HG03103 (cell line): ENCODE data around the gene SHISAL2A.

Experiments
- ATAC-seq: cut with Tn5 transposase; IDR thresholded peaks from one replicate; pipeline ENCODE4 v1.9.1; 2021; ENCODE audit warnings: low read depth; ENCODE audit not compliant: unreplicated experiment

Gene SHISAL2A

DNA sequence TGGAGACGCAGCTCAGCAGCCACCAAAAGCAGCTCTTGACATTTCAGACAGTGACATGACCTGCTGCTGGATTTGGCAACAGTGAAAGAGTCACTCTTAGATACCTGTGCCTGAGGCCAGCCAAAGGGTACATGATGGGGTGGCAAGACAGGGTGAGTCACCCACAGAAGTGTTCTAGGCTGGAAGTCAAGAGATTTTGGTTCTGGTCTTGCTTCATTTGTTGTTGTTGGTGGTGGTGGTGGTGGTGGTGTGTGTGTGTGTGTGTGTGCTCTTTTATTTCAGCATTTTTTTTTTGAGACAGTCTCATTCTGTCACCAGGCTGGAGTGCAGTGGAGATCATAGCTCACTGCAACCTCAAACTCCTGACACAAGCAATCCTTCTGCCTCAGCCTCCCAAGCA is 25.8 kb downstream of the SHISAL2A start:
- ATAC-seq, result no peak

DNA sequence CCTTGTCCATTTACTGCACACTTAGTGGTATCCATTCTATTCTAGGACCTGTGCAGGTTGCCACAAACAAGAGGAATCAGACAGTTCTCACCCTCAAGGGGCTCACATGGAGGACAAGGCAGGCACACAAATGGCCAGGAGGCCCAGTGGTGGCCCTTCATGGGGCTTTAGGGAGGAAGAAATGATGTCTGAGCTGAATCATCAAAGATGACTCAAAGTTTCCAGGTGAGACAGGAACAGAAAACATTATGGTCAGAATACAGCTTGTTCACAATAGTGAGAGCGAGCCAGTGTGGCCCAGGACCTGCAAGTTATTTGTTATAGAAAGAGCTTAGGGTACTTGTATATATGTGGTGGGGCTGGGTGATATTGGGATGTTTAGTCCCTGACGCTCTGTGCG is 26.4 kb downstream of the SHISAL2A start:
- ATAC-seq, result peak; percentile 74

DNA sequence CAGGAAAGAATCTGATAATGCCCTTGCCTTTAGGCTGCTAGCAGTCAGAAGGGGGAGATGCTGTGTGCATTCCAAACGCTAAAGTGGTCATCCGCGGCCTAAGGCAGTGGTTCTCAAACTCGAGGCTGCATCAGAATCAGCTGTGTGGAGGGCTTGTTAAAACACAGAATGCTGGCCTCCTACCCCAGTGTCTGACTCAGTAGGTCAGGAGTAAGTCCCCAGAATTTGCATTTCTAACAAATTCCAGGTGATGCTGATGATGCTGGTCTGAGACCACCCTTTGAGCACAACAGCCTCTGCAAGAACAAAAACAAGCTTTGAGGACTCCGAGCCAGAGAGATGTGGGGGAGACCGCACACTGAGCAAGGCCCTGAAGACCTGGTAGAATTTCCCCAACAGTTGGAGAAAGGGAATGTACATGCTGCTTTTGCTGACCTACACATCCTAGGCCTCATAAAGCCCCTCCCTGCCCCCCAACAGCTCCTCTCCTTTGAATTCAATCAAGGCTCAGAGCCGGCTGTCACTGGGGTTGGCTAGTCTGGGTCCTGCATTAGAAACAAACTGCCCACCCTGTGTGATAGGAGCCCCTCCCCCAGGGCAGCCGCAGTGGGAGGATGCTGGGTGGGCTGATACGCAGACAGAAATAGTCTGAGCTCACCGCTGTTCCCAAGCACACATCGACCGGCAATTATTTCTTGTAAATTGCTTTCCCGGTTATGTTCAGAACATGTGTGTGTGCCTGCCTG is 27.1 kb downstream of the SHISAL2A start:
- ATAC-seq, result no peak

DNA sequence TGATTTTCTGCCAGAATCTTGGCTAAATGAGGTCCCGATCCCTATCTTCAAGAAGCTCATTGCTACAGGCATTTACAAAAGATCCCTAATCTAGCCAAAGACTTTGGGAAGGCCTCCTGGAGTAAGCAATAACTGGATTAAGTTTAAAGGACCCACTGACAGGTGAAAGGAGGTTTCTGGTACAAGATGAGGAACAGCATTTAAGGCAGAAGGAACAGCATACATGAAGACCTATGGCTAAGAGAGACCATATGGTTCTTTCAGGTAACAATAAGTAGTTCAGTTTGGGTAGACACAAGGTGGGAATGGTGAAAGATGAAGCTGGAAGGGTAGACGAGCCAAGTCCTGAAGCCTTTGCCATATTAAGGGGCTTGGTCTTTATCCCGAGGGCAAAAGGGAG is 27.8 kb downstream of the SHISAL2A start:
- ATAC-seq, result no peak

DNA sequence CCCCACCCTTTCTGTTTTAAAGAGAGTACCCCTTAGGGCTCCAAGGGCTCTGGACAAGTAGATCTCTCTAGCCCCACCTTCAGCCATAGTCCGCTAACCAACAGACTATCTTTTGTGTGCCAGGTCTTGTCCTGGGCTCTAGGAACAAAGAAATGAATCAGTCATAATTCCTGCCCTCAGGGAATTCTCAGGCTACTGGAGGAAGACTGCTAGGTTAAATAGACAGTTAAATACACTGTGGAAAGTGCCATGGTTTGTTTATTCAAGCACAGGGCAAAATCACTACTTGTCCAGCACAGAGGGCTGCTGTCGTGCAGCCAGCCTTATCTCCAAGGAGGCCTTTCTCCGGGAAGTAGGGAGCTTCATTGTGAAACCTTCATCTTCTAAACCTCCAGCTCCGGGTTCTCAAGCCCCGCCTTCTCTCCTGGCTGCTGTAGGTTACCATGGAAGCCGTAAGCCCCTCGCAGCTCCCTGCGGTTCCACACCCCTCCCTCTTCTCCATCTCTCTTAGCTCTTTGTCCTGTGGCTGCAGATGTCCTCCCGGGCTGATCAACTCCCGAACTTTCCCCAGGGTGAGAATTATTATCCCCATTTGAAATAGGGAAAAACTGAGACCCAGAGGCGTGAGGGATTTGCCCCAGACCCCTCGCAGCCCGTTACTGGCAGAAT is 29.8 kb downstream of the SHISAL2A start:
- no peak for ATAC-seq

DNA sequence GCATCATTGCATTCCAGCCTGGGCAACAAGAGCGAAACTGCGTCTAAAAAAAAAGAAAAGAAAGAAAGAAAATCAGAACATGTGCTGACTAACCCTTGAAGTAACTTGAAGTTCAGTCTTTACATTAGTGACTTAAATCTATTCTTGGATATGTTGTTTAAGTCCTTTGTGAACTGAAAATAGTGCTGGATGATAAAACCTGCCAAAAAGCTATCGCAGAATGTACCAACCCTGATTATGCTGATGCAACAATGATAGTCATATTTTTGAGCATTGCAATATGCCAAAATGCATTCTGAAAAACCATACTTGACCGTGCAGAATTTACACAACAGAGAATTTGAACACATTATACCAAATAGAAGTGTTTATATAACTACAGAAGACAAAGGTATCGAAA is 30.7 kb downstream of the SHISAL2A start:
- no peak for ATAC-seq

DNA sequence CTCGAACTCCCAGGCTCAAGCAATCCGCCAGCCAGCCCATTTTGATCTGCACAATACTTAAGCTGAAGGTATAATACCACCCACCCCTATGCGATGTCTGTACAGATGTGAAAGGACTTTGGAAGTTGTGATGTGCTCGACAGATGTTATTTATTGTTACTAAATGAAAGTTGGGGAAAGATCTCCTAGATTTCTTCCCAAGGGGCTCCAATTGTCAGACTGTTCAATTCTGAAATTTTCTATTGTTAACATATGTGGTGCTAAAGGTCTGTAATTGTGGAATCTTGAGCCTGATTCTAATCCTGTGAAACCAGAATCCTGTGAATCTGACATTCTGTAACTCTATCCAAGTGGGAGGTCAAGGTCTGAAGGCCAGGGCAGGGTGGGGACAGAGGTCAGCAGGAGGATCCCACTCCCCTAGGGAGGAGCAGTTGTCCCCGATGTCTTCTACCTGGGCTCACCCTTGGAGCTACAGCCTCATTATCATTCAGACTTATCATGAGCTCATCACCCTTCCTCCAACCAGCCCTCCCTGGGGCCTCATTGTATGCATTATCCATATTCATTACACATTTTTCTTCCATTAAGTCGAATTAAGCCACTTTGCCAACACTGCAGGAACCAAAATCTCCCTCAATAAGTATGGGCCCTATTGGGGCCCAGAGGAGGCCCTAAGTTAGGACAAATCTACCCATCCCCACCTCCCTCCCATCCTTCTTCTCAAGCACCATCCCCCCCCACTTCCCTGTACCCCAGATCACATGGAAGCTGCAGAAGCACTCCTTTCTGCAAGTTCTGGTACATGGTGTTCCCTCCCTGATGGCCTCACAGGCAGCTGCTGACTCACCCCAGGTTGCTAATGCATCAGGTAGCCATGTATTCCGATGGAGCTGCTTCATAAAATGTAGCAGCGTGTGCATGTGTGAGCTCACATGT is 32.3 kb downstream of the SHISAL2A start:
- no peak for ATAC-seq

DNA sequence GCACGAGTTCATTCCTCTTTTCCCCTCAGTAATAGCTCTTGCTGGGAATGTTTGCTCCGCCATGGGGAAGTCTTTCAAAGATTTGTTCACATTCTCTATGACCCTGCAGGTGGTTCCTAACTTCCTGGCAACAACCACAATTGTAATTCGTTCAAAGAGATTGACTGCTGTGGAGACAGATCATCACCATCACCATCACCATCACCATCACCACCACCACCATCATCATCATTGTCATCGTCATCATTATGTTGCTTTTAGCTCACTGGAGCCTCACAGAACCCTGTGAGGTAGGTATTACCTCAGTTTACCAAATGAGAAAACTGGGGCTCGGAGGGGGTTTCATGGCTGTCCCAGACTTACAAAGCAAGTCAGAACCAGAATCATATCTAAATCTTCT is 34.3 kb downstream of the SHISAL2A start:
- no peak for ATAC-seq

DNA sequence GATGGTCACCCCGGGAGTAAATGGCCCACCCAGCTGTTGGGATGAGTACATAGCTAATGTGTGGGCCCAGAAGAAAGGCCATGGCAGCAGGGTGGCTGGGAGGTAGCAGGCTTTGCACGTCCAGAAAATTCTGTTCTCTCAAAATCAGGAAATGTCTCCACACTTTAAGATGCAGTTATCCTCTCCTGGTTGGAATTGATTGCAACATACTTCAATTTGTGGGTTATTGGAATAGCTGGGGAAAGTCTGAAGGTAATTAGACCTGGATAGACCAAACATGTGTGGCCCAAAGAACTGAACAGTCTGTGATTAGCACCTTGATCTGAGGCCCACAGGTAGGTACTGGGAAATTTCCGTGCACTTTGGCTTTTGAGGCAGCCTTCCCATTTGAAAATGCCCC is 35.0 kb downstream of the SHISAL2A start:
- no peak for ATAC-seq

DNA sequence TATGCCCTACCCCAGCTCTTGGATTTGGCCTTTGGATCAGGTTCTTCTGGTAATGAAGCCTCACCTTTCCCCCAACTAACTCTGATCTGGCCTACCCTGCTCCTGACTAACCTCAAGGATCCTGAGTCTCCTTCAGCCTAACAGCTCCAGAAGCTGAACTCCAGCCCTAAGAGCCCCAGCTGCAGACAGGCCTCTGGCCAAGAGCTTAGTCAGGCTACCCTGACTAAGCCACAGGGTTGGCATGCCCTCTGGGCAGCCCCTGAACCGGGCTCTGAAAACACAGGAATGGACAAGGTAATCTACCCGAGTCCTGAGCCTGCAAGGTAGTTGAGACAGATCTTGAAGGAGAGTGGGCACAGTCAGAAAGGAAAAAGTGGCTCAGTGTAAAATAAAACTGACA is 35.7 kb downstream of the SHISAL2A start:
- no peak for ATAC-seq

DNA sequence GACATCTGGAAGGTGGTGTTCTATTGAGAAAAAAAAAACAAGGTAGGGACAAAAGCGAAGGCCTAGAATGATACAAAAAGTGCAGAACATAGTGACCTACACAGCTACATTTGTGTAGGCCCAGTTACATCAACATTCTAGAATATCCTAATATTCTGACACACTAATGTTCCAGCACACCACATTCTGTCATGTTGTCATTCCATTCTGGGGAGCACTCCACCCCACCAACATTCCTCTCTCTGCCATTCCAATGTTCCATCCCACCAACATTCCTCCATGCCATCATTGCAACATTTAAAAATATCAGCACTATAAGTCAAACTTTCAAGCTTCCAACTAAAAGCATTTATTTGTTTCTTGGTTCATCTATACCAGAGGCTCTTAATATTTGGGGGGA is 36.7 kb downstream of the SHISAL2A start:
- ATAC-seq, result no peak

DNA sequence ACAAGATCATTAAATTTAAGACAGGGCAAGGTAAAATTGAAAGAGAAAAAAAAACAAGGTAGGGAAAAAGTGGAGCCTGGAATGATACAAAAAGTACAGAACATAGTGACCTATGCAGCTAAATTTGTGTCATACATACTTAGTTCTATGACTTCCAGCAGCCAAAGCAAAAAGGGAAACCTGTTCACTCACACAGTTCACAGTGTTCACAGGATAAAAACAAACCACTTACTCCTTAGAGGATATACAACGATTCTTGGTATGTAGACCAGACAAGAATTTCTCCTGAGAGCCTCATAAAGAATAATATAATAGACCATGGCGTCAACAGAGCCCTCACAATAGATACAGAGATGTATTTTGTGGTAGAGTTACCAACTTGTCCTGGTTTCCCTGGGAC is 37.6 kb downstream of the SHISAL2A start:
- ATAC-seq, result no peak

DNA sequence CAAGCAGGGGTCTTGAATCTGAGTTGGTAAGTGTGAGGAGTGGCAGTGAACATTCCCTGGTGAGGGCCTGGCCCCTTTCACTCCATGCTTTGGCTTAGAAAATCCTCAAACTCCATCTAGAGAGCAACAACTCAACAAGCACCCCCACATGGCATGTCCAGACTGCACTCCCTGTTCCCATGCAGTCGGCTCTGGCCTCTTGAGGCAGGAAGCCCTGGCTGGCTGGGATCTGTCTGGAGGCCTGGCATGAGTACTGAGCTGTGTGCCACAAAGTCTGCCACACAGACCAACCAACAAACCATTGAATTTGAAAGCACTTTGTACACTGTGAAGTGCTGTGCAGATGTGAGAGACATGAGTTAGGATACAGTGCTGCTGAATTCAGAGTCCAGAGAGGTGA is 40.0 kb downstream of the SHISAL2A start:
- no peak for ATAC-seq

DNA sequence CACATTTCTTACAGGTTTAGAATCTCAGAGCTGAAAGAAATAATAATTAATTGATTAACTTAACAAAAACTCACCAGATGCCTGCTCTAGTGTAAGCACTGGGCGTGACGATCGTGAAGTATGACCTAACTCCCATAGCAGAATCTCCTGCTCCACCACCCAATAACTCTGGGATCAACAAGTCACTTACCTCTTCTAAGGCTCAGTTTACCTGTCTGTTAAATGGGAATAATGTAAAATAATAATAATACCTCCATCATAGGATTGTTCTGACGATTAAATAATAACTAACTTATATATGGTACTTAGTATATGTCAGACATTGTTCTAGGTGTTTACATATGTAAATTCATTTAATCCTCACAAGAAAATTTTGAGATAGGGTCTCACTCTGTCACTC is 40.5 kb downstream of the SHISAL2A start:
- no peak for ATAC-seq

DNA sequence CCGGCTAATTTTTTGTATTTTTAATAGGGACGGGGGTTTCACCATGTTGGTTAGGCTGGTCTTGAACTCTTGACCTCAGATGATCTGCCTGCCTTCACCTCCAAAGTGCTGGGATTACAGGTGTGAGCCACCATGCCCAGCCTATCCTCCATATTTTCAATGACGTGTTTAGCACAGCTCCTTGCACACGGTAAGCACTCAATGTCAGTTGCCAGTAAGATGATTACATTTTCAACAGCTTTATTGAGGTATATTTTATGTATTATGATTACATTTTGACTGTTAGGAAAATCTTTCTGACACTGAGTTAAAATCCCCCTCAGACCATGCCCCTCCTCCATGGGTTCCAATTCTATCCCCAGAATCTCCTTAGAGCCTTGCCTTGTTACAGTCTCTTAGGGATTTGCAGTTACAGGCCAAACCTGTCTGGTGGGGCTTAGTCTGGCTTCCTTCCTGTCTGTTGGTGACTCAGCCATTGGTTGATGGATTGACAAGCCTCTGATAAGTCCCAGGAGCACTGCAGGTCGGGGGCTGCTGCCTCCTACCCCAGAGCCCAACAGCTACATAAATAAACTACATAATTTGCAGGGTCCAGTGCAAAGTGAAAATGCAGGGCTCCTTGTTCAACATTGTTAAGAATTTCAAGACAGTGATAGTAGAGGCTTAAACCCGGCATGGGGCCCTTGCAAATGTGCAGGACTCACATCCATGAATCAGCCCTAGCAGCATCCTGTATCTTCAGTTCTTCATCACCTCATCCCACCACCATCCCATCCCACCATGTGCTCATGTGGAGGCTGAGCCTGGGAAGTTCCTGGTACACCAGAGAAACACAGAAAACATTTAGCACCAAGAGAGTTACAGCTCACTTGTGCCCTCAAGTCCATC is 41.8 kb downstream of the SHISAL2A start:
- no peak for ATAC-seq

DNA sequence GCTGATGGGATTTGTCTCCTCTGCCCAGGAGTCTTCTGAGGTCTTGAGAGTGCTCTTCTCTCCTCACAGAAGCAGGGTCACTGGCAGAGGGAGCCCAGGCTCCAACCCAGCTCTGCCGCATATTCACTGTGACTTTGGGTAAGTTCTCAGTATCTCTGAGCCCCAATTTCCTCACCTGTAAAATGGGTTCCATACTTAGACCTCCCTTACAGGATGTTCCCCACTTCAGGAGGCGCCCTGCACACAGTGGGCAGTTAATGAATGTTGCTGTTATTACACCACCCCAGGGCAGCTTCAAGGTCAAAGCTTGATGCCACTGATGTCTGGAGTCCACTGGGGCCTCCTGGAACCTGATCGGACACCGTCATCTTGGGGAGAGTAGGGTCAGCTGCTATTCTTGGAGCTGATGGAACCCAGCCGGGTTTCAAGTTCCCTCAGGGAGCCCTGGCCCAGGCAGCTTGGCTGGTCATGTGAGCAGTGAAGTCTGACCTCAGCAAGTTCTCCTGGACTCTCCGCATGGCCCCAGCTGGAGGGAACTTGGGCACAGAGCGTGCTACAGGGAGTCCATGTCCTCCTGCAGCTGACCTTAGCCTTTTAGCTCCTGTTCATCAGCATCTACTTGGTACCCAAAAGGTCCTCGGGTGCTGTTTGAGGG is 43.4 kb downstream of the SHISAL2A start:
- ATAC-seq, result no peak

DNA sequence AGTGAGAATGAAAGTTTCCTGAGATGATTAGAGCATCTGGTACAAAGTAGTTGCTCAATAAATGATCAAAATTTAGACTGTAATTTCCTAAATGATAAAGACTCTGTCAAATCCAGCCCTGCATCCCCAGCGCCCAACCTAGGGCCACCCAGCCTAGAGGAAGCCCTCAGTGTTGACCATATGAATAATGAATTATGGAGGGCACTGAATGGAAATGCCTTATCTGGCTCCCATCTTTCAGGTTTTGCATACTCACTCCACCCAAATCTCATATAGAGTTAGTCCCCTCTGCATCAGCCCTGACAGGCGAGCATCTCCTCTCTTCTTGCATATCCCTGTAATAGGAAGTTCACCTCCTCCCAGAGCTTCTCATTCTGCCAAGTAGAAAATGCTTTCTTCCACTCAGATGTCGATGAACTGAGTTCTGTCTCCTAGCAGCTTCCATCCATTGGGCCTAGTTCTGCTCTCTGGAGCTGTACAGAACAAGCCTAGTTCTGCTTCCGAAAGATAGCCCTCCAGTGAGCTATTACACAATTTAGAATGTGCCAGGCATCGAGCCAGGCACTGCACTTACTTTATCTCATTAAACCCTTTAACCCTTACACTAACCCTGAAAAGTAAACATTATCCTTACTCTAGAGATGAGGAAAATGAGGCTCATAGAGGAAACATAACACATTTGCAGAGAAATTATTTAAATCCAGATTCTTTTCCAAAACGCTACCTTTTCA is 44.3 kb downstream of the SHISAL2A start:
- ATAC-seq, result no peak

DNA sequence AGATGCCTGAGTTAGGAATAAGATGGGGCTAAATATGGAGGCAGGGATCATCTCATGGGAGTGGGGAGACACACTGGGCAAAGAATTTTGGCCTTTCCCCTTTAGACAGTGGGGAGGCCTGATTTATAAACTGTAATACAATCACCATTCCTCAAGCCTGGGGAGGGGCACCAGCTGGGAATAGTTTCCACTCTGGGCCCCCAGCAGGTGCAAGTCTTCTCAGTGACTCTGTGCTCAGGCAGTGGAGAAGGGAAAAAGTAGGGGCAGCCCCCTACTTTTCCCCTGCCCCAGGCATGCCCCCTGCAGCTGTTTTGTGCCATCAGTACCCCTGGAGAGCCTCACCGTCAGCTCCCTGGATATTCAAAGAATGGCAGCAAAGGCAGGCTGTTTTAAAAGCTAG is 46.1 kb downstream of the SHISAL2A start:
- ATAC-seq, result no peak

DNA sequence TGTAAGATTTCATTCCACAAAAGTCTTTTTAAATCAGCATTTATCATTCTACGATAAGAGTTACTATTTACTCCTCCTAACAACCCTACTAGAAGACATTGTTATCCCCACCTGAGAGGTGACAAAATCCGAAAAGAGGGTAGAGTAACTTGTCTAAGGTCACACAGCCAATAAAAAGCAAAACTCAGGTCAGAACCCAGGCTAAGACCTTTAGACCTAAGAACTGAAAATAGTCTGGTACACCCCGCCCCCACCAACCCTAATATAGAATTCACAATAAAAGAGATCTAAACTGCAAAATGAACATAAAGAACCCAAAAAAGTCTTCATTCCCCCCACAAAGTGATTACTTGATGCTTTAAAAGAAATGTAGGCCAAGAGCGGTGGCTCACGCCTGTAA is 46.5 kb downstream of the SHISAL2A start:
- ATAC-seq, result no peak
